SKM-1 treated with dmso at 0.1 percent for 144 hours (cell line): ENCODE results near the gene ATP8A2.
A peak's percentile ranks its signal among the peaks of the same experiment; 100 is the strongest.

ENCODE experiments used
- DNase-seq: peaks from one replicate; lab custom pipeline; 2025; ENCODE audit not compliant: unreplicated experiment; lab: John Stamatoyannopoulos, UW

Gene ATP8A2

GRCh38 chr13:26022538-26023292 is 650.9 kb downstream of the ATP8A2 start:
- DNase-seq: no peak

DNA sequence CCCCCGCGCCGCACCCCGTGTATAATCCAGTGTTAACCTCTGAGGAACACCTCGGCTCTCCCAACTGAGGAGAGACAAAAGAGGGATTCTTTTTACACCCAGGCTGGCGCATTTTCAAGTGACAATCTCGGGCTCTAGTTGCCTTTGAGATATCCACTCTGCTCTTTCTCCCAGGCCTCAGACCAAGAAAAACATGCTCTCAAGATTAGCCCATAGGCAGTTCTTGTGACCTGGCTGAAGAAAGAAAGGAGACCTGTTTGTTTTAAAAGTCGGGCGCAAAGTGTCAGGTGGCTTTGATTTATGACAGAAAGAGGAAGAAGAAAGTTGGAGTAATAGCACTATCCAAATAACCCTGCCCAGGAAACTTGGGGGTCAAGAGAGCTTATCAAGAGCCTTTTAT is 652.8 kb downstream of the ATP8A2 start:
- no peak for DNase-seq

- DNase-seq: no peak
Measured at GRCh38 chr13:26025196-26025595, 653.4 kb downstream of the ATP8A2 start.

GRCh38 chr13:26025771-26026170 is 654.0 kb downstream of the ATP8A2 start:
- no peak for DNase-seq

GRCh38 chr13:26026211-26026610 is 654.4 kb downstream of the ATP8A2 start:
- DNase-seq: no peak

DNA sequence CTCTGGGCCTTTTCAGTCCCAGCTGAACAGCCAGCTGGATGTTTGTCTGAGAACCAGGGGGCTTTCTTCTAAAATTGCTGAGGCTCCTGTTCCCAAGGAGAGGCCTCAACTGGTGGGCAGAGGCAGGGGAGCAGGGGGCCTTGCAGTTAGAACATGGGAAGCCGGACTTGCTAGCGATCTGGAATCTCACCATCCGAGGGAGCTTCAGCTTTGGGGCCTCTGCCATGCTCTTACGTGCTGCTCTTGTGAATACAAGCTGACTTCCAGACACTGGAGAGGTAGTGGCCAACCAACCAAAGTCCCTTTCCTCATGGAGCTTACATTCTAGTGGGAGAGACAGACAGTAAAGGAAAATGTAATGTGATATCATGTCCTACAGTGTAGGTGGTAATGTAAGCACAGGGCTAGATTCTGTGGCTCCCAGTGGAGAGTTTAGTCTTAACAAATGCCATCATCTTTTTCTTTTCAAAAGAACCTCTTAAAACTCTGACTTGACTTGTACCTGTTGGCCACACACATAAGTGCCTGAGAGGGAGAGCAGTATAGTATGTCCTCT is 657.9 kb downstream of the ATP8A2 start:
- no peak for DNase-seq

- DNase-seq: no peak
Measured at GRCh38 chr13:26030331-26030730, 658.6 kb downstream of the ATP8A2 start.

GRCh38 chr13:26034018-26034417 is 662.2 kb downstream of the ATP8A2 start:
- DNase-seq: no peak

DNA sequence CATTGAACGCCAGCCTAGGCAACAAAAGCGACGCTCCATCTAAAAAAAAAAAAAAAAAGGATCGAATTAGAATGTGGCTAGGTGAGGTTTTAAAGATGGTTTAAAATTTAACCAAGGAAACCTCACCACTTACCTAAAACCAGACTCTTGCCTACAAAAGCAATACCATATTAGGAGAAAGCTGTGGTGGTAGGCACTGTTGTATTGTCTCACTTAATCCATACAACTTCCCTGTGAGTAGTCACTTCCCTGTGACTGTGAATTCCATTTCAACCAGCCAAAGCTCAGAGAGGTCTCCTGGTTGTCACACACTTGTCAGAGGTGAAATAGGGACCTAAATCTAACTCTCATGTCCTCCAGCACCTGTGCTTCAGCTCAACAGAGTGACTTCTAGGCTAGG is 664.6 kb downstream of the ATP8A2 start:
- no peak for DNase-seq

GRCh38 chr13:26037302-26037701 is 665.5 kb downstream of the ATP8A2 start:
- peak; percentile 33 for DNase-seq

- no peak for DNase-seq
Measured at GRCh38 chr13:26038931-26039475, 667.2 kb downstream of the ATP8A2 start.

DNA sequence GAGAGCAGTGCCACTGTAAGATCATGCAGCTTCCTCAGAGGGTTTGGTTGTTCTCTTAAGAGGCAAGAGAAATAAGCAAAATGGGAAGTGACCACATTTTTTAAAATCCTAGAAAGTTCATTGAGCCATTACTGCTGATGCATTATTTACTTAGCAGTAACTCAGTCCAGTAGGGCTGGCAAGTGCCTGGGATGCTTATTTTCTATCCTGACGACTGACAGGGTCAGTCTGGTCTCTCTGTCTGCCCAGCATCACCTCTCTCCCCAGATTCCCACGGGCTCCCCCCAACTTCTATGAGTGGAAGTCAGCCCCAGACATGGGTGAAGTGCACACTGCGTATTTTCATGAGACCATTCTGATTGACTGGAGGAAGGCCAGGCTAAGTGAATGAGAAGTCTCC is 669.7 kb downstream of the ATP8A2 start:
- DNase-seq: no peak

GRCh38 chr13:26042785-26043184 is 671.0 kb downstream of the ATP8A2 start:
- DNase-seq: no peak

DNA sequence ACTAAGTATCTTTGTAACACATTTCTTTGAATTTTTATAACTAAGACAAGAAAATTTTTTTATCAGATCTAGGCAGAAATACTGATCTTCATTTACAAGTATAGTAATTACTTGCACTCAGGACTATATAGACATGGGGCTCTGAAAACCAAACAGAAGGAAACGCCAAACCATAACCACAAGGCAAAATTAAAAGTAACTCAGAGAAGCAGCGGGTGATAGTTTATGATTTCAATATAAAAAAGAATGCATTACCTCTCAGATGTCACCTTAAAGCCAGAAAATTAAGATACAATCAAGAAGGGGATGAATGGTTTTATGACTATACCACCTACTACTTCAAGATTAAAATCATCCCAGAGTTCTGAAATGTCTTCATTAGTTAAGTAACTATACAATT is 673.4 kb downstream of the ATP8A2 start:
- DNase-seq: no peak

DNA sequence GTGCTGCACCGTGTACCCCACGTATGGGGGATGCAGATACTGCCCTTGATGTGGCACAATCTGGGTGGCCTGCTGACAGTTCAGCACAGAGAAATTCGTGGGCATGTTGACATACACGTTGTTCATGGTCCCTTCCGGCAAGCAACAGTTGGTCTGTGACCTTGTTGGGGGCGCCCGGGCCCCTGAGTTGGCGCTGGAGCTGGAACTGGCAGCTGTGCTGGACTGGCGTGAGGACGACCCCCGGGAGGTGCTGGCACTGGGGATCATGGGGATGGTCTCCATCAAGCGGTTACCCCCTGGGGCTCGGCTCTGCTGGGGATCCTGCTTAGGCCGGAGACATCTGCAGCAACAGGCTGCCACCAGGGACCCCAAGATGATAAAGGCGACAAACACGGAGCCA is 674.9 kb downstream of the ATP8A2 start:
- no peak for DNase-seq

GRCh38 chr13:26047040-26047439 is 675.3 kb downstream of the ATP8A2 start:
- no peak for DNase-seq

DNA sequence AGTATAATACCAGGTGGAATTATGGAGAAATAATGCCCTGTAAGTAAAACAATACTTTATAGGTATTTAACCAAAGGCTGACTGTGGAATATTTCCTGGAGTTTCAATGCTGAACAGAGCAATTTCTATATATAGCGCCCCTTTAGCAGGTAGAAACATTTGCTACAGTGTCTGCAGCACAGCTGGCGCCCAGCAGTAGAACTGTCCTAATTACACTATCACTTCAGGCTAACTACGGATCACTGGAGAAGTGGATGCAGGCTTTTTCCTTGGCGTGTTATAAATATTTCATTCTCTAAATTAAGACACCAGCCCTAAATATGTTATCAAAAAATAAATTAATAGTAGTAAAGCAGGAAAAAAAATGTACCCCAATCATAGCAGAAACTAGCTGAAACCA is 677.0 kb downstream of the ATP8A2 start:
- DNase-seq: no peak

GRCh38 chr13:26050568-26051230 is 678.9 kb downstream of the ATP8A2 start:
- no peak for DNase-seq

- DNase-seq: no peak
Measured at GRCh38 chr13:26051231-26051656, 679.5 kb downstream of the ATP8A2 start.

DNA sequence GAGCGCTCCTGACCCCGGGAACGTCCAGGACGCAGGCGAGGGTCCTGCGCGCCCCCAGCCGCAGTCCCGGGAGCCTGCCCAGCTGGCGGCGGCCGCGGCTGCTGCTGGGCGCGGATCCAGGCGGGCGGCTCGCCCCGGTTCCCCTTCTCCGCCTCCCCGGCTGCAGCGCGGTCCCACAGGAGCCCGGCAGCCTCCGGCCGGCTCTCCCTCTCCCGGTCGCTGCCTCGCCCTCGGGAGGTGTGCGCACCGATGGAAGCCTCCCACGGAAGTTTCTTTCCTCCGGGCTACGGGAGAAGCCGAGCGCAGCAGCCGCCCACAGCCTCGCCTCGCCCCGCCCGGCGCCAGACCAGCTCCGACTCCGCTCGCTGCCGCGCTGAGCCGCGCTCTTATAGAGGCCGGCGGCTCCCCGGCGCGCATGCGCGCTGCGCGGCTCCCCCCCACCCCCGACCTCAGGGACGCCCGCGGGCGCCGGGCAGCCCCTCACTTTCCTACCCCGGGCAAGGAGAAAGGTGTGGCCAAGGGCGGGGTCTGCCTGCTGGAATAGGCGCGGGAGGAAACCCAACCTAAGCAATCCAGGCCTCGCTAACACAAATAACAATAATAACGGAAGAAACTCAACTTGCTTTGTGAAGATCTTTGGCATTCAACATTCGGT is 680.0 kb downstream of the ATP8A2 start, which contains the start of gene SHISA2:
Gene SHISA2, minus strand, starts transcription at position 360 of the 655 bp plus-strand sequence. CDS start 1,041 bp downstream, outside the sequence.
- peak; percentile 42 for DNase-seq

DNA sequence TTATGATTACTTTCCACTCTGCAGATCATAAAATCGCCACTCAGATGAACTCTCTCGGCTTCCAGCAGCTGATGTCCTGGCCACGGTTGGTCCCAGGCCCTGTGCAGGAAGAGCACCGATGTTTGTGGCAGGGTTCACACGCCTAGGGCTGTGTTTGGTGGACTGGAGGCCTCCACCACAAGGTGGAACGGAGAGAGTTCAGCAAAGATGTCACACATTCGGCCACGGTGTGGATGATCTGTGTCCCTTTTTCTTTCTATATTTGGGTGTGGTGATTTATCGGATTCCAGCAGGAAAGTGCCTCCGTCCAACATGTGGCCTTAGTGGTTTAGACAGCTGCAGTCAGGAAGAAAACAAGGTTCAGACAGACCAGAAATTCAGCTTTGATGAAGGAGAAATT is 680.6 kb downstream of the ATP8A2 start:
- DNase-seq: no peak
